Measurements from ENCODE around the gene PARVA. TPM values are rescaled to one million over a fixed set of nuclear protein-coding genes. Genes with fewer than 3 reads are reported as not detected.

The PARVA gene
- polyA plus RNA-seq, 2 of the 4 experiments (the other 2 are of a cell fraction) = 25.5 to 26.1 TPM

- FAIRE-seq = no peak
- no peak for ATAC-seq
Measured at GRCh38 chr11:12473381-12473780, 96.0 kb downstream of the PARVA start.

DNA sequence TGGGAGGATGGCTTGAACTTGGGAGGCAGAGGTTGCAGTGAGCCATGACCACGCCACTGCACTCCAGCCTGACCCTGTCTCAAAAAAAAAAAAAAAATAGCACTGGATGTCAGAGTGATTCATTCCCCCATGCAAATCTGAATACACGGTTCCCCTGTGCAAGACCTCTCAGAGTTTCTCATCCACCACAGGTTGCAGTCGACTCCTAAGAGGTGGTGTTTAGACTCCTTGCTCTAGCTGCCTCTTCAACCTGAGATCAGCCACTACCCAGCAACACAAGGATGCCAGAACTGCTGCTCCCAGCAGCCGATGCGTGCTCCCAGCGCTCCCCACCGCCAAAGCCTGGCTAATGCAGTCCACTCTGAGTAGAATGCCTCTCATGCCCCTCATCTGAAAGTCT lies 97.5 kb downstream of the PARVA start:
- Histone ChIP-seq H3K4me1 (no peaks in the 10 kb centered on the region), H3K27ac (no peak overlapping the region), H3K4me2 (no peak overlapping the region), H3K4me3 (no peak overlapping the region), H3K9me3 (no peaks in the 10 kb centered on the region)
- ChIA-PET CTCF (interaction anchor here (0.9 to 1.4 kb wide), 3 partner anchors 8 to 685 kb away, joined by 3 read pairs; no protein-coding TSS in a partner anchor), POLR2A (no interaction called here)
- FAIRE-seq (no peak), DNase-seq (ENCODE audit: low read depth in 1 of 2, low spot score in 1 of 2) (no peak), ATAC-seq (no peak)
- WGBS (ENCODE audit: missing lambda C conversion rate) = 86% methylated on average over 7 of the region's 7 CpGs
- no peak for TF ChIP-seq ZNF302 (CRISPR knock-in tag; IDR thresholded peaks at IDR 0.05)
- no peak for TF ChIP-seq CHD4 (IDR thresholded peaks at IDR 0.05; ENCODE audit: borderline replicate concordance)
- TF ChIP-seq EP300 (IDR thresholded peaks at IDR 0.05) = no peak
- TF ChIP-seq KDM1A (IDR thresholded peaks at IDR 0.05; ENCODE audit: low read depth) = no peak
- no peak for TF ChIP-seq SREBF2 (IDR thresholded peaks at IDR 0.05)
- TF ChIP-seq ZFP36 (IDR thresholded peaks at IDR 0.05; ENCODE audit: borderline replicate concordance, partially characterized antibody) = no peak
- no peak for TF ChIP-seq PHF8 (IDR thresholded peaks at IDR 0.05; ENCODE audit: borderline replicate concordance, low read depth)
- TF ChIP-seq CHD2 (IDR thresholded peaks at IDR 0.05; ENCODE audit: low read length, partially characterized antibody) = no peak
- TF ChIP-seq, protein P1, sequence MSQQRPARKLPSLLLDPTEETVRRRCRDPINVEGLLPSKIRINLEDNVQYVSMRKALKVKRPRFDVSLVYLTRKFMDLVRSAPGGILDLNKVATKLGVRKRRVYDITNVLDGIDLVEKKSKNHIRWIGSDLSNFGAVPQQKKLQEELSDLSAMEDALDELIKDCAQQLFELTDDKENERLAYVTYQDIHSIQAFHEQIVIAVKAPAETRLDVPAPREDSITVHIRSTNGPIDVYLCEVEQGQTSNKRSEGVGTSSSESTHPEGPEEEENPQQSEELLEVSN (IDR thresholded peaks at IDR 0.05; ENCODE audit: borderline replicate concordance, low read depth) = no peak
- TF ChIP-seq HOXB5 (CRISPR knock-in tag; IDR thresholded peaks at IDR 0.05) = no peak
- no peak for TF ChIP-seq BCL3 (IDR thresholded peaks at IDR 0.05)
- no peak for TF ChIP-seq NFE2L2 (conservative IDR thresholded peaks at IDR 0.05; ENCODE audit: low read length)
- TF ChIP-seq, protein P2, sequence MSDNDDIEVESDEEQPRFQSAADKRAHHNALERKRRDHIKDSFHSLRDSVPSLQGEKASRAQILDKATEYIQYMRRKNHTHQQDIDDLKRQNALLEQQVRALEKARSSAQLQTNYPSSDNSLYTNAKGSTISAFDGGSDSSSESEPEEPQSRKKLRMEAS (IDR thresholded peaks at IDR 0.05) = no peak
- no peak for TF ChIP-seq HOXA7 (CRISPR knock-in tag; IDR thresholded peaks at IDR 0.05)
- no peak for TF ChIP-seq EHMT2 (IDR thresholded peaks at IDR 0.05; ENCODE audit: low read depth)
- TF ChIP-seq RCOR1 (IDR thresholded peaks at IDR 0.05; ENCODE audit: low read depth, low read length) = no peak

More at GRCh38 chr11:12473381-12473780, 96.0 kb downstream of the PARVA start:
- POLR2A ChIA-PET = no interaction called here
- Histone ChIP-seq H3K27ac (no peak overlapping the region), H3K4me3 (no peak overlapping the region), H3K9me3 (no peaks in the 10 kb centered on the region), H3K4me1 (no peaks in the 10 kb centered on the region), H3K4me2 (no peak overlapping the region)
- TF ChIP-seq BHLHE40 (IDR thresholded peaks at IDR 0.05; ENCODE audit: low read depth, low read length) = no peak
- TF ChIP-seq, protein P3, sequence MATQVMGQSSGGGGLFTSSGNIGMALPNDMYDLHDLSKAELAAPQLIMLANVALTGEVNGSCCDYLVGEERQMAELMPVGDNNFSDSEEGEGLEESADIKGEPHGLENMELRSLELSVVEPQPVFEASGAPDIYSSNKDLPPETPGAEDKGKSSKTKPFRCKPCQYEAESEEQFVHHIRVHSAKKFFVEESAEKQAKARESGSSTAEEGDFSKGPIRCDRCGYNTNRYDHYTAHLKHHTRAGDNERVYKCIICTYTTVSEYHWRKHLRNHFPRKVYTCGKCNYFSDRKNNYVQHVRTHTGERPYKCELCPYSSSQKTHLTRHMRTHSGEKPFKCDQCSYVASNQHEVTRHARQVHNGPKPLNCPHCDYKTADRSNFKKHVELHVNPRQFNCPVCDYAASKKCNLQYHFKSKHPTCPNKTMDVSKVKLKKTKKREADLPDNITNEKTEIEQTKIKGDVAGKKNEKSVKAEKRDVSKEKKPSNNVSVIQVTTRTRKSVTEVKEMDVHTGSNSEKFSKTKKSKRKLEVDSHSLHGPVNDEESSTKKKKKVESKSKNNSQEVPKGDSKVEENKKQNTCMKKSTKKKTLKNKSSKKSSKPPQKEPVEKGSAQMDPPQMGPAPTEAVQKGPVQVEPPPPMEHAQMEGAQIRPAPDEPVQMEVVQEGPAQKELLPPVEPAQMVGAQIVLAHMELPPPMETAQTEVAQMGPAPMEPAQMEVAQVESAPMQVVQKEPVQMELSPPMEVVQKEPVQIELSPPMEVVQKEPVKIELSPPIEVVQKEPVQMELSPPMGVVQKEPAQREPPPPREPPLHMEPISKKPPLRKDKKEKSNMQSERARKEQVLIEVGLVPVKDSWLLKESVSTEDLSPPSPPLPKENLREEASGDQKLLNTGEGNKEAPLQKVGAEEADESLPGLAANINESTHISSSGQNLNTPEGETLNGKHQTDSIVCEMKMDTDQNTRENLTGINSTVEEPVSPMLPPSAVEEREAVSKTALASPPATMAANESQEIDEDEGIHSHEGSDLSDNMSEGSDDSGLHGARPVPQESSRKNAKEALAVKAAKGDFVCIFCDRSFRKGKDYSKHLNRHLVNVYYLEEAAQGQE (IDR thresholded peaks at IDR 0.05) = no peak
- TF ChIP-seq HDAC2 (IDR thresholded peaks at IDR 0.05) = no peak
- no peak for TF ChIP-seq KDM5A (IDR thresholded peaks at IDR 0.05)
- TF ChIP-seq FOSL2 (IDR thresholded peaks at IDR 0.05) = no peak
- no peak for TF ChIP-seq FOSL2 (CRISPR knock-in tag; IDR thresholded peaks at IDR 0.05)
- no peak for TF ChIP-seq SMC3 (IDR thresholded peaks at IDR 0.05)
- no peak for TF ChIP-seq POLR2AphosphoS2 (conservative IDR thresholded peaks at IDR 0.05; ENCODE audit: low read length)
- TF ChIP-seq POLR2A (IDR thresholded peaks at IDR 0.05; ENCODE audit: low read length) = no peak
- TF ChIP-seq RAD21 (conservative IDR thresholded peaks at IDR 0.05 in 1 of 2, IDR thresholded peaks at IDR 0.05 in 1 of 2) = no peak
- no peak for TF ChIP-seq NR3C1 (IDR thresholded peaks at IDR 0.05)
- no peak for TF ChIP-seq CBX2 (IDR thresholded peaks at IDR 0.05; ENCODE audit: borderline replicate concordance, low read depth)
- no peak for TF ChIP-seq PBX3 (IDR thresholded peaks at IDR 0.05)
- no peak for TF ChIP-seq JUNB (IDR thresholded peaks at IDR 0.05)
- no peak for TF ChIP-seq GATA3 (IDR thresholded peaks at IDR 0.05; ENCODE audit: borderline replicate concordance)
- TF ChIP-seq PHF8 (IDR thresholded peaks at IDR 0.05; ENCODE audit: borderline replicate concordance, low read depth) = no peak
- TF ChIP-seq HOXB5 (CRISPR knock-in tag; IDR thresholded peaks at IDR 0.05) = no peak
- no peak for TF ChIP-seq HOXA7 (CRISPR knock-in tag; IDR thresholded peaks at IDR 0.05)
- TF ChIP-seq ZSCAN20 (CRISPR knock-in tag; IDR thresholded peaks at IDR 0.05) = no peak
- no peak for TF ChIP-seq ZNF302 (CRISPR knock-in tag; IDR thresholded peaks at IDR 0.05)
- no peak for TF ChIP-seq NFE2L2 (conservative IDR thresholded peaks at IDR 0.05; ENCODE audit: low read length)
- no peak for DNase-seq (ENCODE audit: low read depth in 1 of 2, low spot score in 1 of 2)
- WGBS (ENCODE audit: missing lambda C conversion rate) = 90% methylated on average over 9 of the region's 9 CpGs
- CTCF ChIA-PET = interaction anchor here (1.0 to 1.4 kb wide), 3 partner anchors 16 to 30 kb away, joined by 3 read pairs; no protein-coding TSS in a partner anchor

Data from A549 (cell line).